Fibroblast of lung (primary cell): ENCODE data around the gene CHAF1B. TPM values are rescaled to one million over a fixed set of nuclear protein-coding genes. Genes with fewer than 3 reads are reported as not detected.

ENCODE experiments used
- DNase-seq, 2 donors: peaks; one replicate each; pipeline versions ENCODE4 v3.0.0 to v3.0.0-alpha.2; 2010; ENCODE audit warnings: low read depth in 2 of 2
- H2AFZ ChIP-seq: 2 replicates; pipeline ENCODE4 v1.5.1; 2012; ENCODE audit warnings: low read length, control low read depth, inconsistent platforms
- H3K27ac ChIP-seq: 2 replicates; pipeline ENCODE4 v1.5.1; 2011; ENCODE audit warnings: low read length, control low read depth; ENCODE audit not compliant: insufficient read depth
- H3K27me3 ChIP-seq: 2 replicates; pipeline ENCODE4 v1.5.1; 2011; ENCODE audit warnings: mild to moderate bottlenecking, low read length; ENCODE audit not compliant: control insufficient read depth, insufficient read depth
- H3K36me3 ChIP-seq: 2 replicates; pipeline ENCODE4 v1.5.1; 2011; ENCODE audit warnings: low read length; ENCODE audit not compliant: control insufficient read depth, insufficient read depth
- H3K4me1 ChIP-seq: 2 replicates; pipeline ENCODE4 v1.5.1; 2011; ENCODE audit warnings: low read length; ENCODE audit not compliant: control insufficient read depth, insufficient read depth; ENCODE audit errors: extremely low read depth
- H3K4me2 ChIP-seq: 2 replicates; pipeline ENCODE4 v1.5.1; 2011; ENCODE audit warnings: low read length, control low read depth; ENCODE audit not compliant: insufficient read depth; ENCODE audit errors: extremely low read depth
- H3K4me3 ChIP-seq, 4 experiments: fragments of 200-600 bp in 1 of 4; sonication (generic) in 1 of 4; replicated peaks in 1 of 4; 2 replicates each; pipeline ENCODE4 v1.5.1; 2011 to 2016; ENCODE audit warnings: low read length in 4 of 4, low read depth in 3 of 4, mild to moderate bottlenecking in 3 of 4, control low read depth in 2 of 4, inconsistent platforms in 1 of 4, mixed read lengths in 1 of 4; ENCODE audit not compliant: insufficient read depth in 1 of 4; ENCODE audit errors: control extremely low read depth in 1 of 4
- H3K79me2 ChIP-seq: 2 replicates; pipeline ENCODE4 v1.5.1; 2012; ENCODE audit warnings: mild to moderate bottlenecking, low read length, inconsistent platforms; ENCODE audit not compliant: control insufficient read depth, insufficient read depth
- H3K9ac ChIP-seq: 2 replicates; pipeline ENCODE4 v1.5.1; 2011; ENCODE audit warnings: mild to moderate bottlenecking, low read length, control low read depth; ENCODE audit not compliant: insufficient read depth
- H3K9me3 ChIP-seq: 2 replicates; pipeline ENCODE4 v1.5.1; 2012; ENCODE audit warnings: low read depth, low read length; ENCODE audit not compliant: control insufficient read depth, insufficient read depth
- H4K20me1 ChIP-seq: 2 replicates; pipeline ENCODE4 v1.5.1; 2011; ENCODE audit warnings: low read length; ENCODE audit not compliant: control insufficient read depth, insufficient read depth; ENCODE audit errors: extremely low read depth
- EZH2 ChIP-seq: IDR thresholded peaks from 2 replicates; pipeline ENCODE4 v1.5.1; 2012; ENCODE audit warnings: low read length, control low read depth, mild to moderate bottlenecking; ENCODE audit errors: missing control alignments
- polyA plus RNA-seq, 2 donors: library from polyadenylated mRNA; depleted of rRNA in 1 of 2; stranded (reverse) in 1 of 2; unstranded in 1 of 2; fragments of >200 nt; gene quantifications; 2 replicates each; pipeline ENCODE4 v1.2.1, GENCODE V29; 2011 to 2012; ENCODE audit warnings: missing spikeins in 1 of 2
- total RNA-seq: library from RNA; depleted of rRNA; stranded (reverse); fragments of >200 nt; gene quantifications from 2 replicates; pipeline ENCODE4 v1.2.1, GENCODE V29; 2014
- TF ChIP-seq, protein P1 (sequence below), 2 donors: IDR thresholded peaks in 1 of 2; conservative IDR thresholded peaks in 1 of 2; 1 replicate in 1 of 2; 2 replicates in 1 of 2; pipeline ENCODE4 v1.5.1; 2011 to 2012; ENCODE audit warnings: low read length in 2 of 2, control low read depth in 1 of 2, inconsistent platforms in 1 of 2, low read depth in 1 of 2, mild to moderate bottlenecking in 1 of 2

The CHAF1B gene
- total and polyA plus RNA-seq, 2 donors (not counting 1 experiment from before 2014, with no cell fraction given), result 0.99 to 5.2 TPM

DNA sequence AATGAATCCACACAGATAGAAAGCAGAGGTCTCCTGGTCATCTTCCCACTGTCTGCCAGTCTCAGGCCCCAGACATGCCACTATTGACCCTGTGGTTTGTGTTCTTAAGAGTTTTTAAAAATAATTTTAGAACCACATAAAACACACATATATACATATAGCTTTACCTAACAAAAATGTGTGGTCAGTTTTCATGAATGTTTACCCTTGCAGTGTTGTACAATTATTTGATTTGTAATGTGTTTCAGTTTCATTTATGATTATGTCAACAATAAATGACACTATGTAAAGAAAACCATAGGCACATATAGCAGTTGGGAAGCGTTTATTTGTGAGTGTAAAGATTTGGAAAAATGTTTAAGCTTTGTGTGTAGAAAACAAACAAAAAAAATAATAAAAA, 17.1 kb downstream of the CHAF1B start:
- H4K20me1 ChIP-seq, result no peaks in the 10 kb centered on the region
- no peaks in the 10 kb centered on the region for H3K79me2 ChIP-seq
- no peak overlapping the region for H2AFZ ChIP-seq
- no peaks in the 10 kb centered on the region for H3K27me3 ChIP-seq
- TF ChIP-seq, protein P1, sequence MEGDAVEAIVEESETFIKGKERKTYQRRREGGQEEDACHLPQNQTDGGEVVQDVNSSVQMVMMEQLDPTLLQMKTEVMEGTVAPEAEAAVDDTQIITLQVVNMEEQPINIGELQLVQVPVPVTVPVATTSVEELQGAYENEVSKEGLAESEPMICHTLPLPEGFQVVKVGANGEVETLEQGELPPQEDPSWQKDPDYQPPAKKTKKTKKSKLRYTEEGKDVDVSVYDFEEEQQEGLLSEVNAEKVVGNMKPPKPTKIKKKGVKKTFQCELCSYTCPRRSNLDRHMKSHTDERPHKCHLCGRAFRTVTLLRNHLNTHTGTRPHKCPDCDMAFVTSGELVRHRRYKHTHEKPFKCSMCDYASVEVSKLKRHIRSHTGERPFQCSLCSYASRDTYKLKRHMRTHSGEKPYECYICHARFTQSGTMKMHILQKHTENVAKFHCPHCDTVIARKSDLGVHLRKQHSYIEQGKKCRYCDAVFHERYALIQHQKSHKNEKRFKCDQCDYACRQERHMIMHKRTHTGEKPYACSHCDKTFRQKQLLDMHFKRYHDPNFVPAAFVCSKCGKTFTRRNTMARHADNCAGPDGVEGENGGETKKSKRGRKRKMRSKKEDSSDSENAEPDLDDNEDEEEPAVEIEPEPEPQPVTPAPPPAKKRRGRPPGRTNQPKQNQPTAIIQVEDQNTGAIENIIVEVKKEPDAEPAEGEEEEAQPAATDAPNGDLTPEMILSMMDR (conservative IDR thresholded peaks at IDR 0.05 in 1 of 2, IDR thresholded peaks at IDR 0.05 in 1 of 2; ENCODE audit: low read depth in 1 of 2, low read length in 2 of 2), result no peak
- no peak for TF ChIP-seq EZH2
- no peak overlapping the region for H3K4me3 ChIP-seq
- H3K4me1 ChIP-seq, result no peaks in the 10 kb centered on the region
- no peak overlapping the region for H3K4me2 ChIP-seq
- peaks cover 4% of the 10 kb centered on the region for H3K36me3 ChIP-seq
- no peak for DNase-seq
- H3K9me3 ChIP-seq, result no peaks in the 10 kb centered on the region
- H3K27ac ChIP-seq, result no peak overlapping the region
- H3K9ac ChIP-seq, result no peak overlapping the region

DNA sequence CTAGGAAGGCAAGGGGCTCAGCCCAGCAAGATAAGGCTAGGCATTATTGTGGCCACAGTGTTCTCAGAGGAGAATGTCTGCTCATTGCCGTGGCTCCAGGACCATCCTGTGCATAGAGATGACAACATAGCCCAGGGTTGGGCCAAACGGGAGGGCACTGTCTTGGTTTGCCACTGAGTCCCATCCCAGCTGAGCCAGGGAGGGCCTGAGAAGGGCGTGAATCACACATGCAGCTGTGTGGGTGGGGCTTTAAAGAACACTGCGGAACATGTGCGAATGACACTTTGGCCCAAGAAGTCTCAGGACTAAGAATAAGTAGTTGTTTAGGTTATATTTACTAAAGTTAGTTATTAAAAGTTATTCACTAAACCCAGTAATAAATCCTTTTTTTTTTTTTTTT, 18.5 kb downstream of the CHAF1B start:
- Histone ChIP-seq H3K9me3 (no peaks in the 10 kb centered on the region), H3K79me2 (no peaks in the 10 kb centered on the region), H3K27me3 (no peaks in the 10 kb centered on the region), H3K9ac (no peak overlapping the region), H3K27ac (no peak overlapping the region), H3K4me1 (no peaks in the 10 kb centered on the region), H3K36me3 (peaks cover 6% of the 10 kb centered on the region), H3K4me2 (no peak overlapping the region), H3K4me3 (no peak overlapping the region), H4K20me1 (no peaks in the 10 kb centered on the region), H2AFZ (no peak overlapping the region)
- DNase-seq, result no peak
- TF ChIP-seq, protein P1 (conservative IDR thresholded peaks at IDR 0.05 in 1 of 2, IDR thresholded peaks at IDR 0.05 in 1 of 2; ENCODE audit: low read depth in 1 of 2, low read length in 2 of 2), result no peak
- no peak for TF ChIP-seq EZH2

DNA sequence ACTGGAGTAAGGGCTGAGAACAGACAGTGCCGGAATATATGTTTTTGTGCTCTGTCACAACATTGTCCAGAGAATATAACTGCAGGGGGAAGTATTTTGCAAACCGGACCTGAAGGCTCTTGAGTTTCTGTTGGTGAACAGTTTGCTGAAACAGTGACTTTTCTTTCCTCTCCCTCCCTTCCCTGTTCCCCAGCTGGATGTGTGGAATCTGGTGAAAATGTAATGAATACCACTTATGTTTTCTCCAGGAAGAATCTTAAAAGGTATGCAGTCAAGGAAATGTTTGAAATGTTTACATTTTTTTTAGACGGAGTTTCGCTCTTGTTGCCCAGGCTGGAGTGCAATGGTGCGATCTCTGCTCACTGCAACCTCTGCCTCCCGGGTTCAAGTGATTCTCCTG, 23.4 kb downstream of the CHAF1B start:
- H3K4me1 ChIP-seq, result no peaks in the 10 kb centered on the region
- no peak overlapping the region for H3K4me2 ChIP-seq
- no peaks in the 10 kb centered on the region for H3K79me2 ChIP-seq
- H3K4me3 ChIP-seq, result no peak overlapping the region
- peaks cover 3% of the 10 kb centered on the region for H3K36me3 ChIP-seq
- no peaks in the 10 kb centered on the region for H3K9me3 ChIP-seq
- H2AFZ ChIP-seq, result no peak overlapping the region
- no peak for DNase-seq
- no peak overlapping the region for H3K27ac ChIP-seq
- no peaks in the 10 kb centered on the region for H4K20me1 ChIP-seq
- H3K9ac ChIP-seq, result no peak overlapping the region
- H3K27me3 ChIP-seq, result no peaks in the 10 kb centered on the region
- TF ChIP-seq, protein P1 (conservative IDR thresholded peaks at IDR 0.05 in 1 of 2, IDR thresholded peaks at IDR 0.05 in 1 of 2; ENCODE audit: low read depth in 1 of 2, low read length in 2 of 2), result no peak
- no peak for TF ChIP-seq EZH2
